Mucosa of rectum (tissue), 2 donors: Measurements from ENCODE around the gene RNF223.
A peak's percentile ranks its signal among the peaks of the same experiment; 100 is the strongest.
"Not testable (repeated sequence)": the region's sequence is repeated elsewhere in the genome, so short reads cannot be mapped to it uniquely, and the experiment has no call there.

ENCODE experiments used
- H3K27ac ChIP-seq, 2 donors: one replicate each; pipeline ENCODE4 v1.7.0; 2013; ENCODE audit warnings: inconsistent platforms in 2 of 2, low read depth in 2 of 2, low read length in 2 of 2
- H3K27me3 ChIP-seq, 2 donors: one replicate each; pipeline ENCODE4 v1.7.0; 2013; ENCODE audit warnings: low read length in 2 of 2; ENCODE audit not compliant: control insufficient read depth in 2 of 2, insufficient read depth in 2 of 2
- H3K36me3 ChIP-seq, 2 donors: one replicate each; pipeline ENCODE4 v1.7.0; 2013; ENCODE audit warnings: low read length in 2 of 2; ENCODE audit not compliant: control insufficient read depth in 2 of 2, insufficient read depth in 2 of 2
- H3K4me1 ChIP-seq, 2 donors: one replicate each; pipeline ENCODE4 v1.7.0; 2013; ENCODE audit warnings: low read length in 2 of 2, mild to moderate bottlenecking in 1 of 2; ENCODE audit not compliant: control insufficient read depth in 2 of 2, insufficient read depth in 2 of 2
- H3K4me3 ChIP-seq, 2 donors: one replicate each; pipeline ENCODE4 v1.7.0; 2013; ENCODE audit warnings: low read length in 2 of 2
- H3K9ac ChIP-seq, 2 donors: one replicate each; pipeline ENCODE4 v1.7.0; 2013; ENCODE audit warnings: low read length in 2 of 2, low read depth in 1 of 2, mild to moderate bottlenecking in 1 of 2
- H3K9me3 ChIP-seq, 2 donors: one replicate each; pipeline ENCODE4 v1.7.0; 2013; ENCODE audit warnings: low read length in 2 of 2; ENCODE audit not compliant: control insufficient read depth in 2 of 2
- donor health status: healthy.
- donor health status: Normal muscosa, but diverticular disease.

The RNF223 gene

GRCh38 chr1:1081311-1082238 lies 7.5 kb upstream of the RNF223 start:
- no peaks in the 10 kb centered on the region for H3K9me3 ChIP-seq
- H3K9ac ChIP-seq: no peak overlapping the region
- H3K4me3 ChIP-seq: no peak overlapping the region
- H3K27ac ChIP-seq: no peak overlapping the region
- H3K27me3 ChIP-seq: peaks cover 0 to 2% of the 10 kb centered on the region in 2 donors
- peaks cover 10 to 11% of the 10 kb centered on the region in 2 donors for H3K4me1 ChIP-seq
- H3K36me3 ChIP-seq: no peaks in the 10 kb centered on the region

- no peaks in the 10 kb centered on the region for H3K9me3 ChIP-seq
- H3K27me3 ChIP-seq: peaks cover 0 to 2% of the 10 kb centered on the region in 2 donors
- no peaks in the 10 kb centered on the region for H3K36me3 ChIP-seq
- H3K9ac ChIP-seq: no peak overlapping the region
- H3K4me3 ChIP-seq: no peak overlapping the region
- H3K27ac ChIP-seq: no peak overlapping the region
- peaks cover 10 to 11% of the 10 kb centered on the region in 2 donors for H3K4me1 ChIP-seq
Observed at GRCh38 chr1:1080951-1081310, 6.8 kb upstream of the RNF223 start.

GRCh38 chr1:1080122-1080757 lies 6.1 kb upstream of the RNF223 start:
- peaks cover 10 to 11% of the 10 kb centered on the region in 2 donors for H3K4me1 ChIP-seq
- H3K27ac ChIP-seq: peak overlapping the region in 1 of 2 donors; percentile 2
- H3K36me3 ChIP-seq: no peaks in the 10 kb centered on the region
- H3K9me3 ChIP-seq: no peaks in the 10 kb centered on the region
- H3K9ac ChIP-seq: no peak overlapping the region
- H3K27me3 ChIP-seq: peaks cover 0 to 2% of the 10 kb centered on the region in 2 donors
- peak overlapping the region; percentile 31 to 61 for H3K4me3 ChIP-seq

GRCh38 chr1:1079408-1080121 lies 5.5 kb upstream of the RNF223 start:
- peak overlapping the region; percentile 31 to 61 for H3K4me3 ChIP-seq
- H3K4me1 ChIP-seq: peaks cover 14% of the 10 kb centered on the region in 2 donors
- no peaks in the 10 kb centered on the region for H3K36me3 ChIP-seq
- no peaks in the 10 kb centered on the region for H3K9me3 ChIP-seq
- peaks cover 0 to 5% of the 10 kb centered on the region in 2 donors for H3K27me3 ChIP-seq
- peak overlapping the region in 1 of 2 donors; percentile 36 for H3K9ac ChIP-seq
- peak overlapping the region in 1 of 2 donors; percentile 2 for H3K27ac ChIP-seq

- peaks cover 23 to 31% of the 10 kb centered on the region in 2 donors for H3K4me1 ChIP-seq
- not testable (repeated sequence) for H3K4me3 ChIP-seq, H3K27me3 ChIP-seq, H3K27ac ChIP-seq, H3K9me3 ChIP-seq, H3K36me3 ChIP-seq, H3K9ac ChIP-seq
Observed at GRCh38 chr1:1077396-1077795, 3.3 kb upstream of the RNF223 start.

GRCh38 chr1:1075148-1075935 lies 1.2 kb upstream of the RNF223 start:
- Histone ChIP-seq H3K27ac (no peak overlapping the region), H3K27me3 (peaks cover 0 to 6% of the 10 kb centered on the region in 2 donors)

GRCh38 chr1:1074631-1075147 lies 583 bp upstream of the RNF223 start:
- Histone ChIP-seq H3K4me1 (peaks cover 19 to 25% of the 10 kb centered on the region in 2 donors), H3K9me3 (no peaks in the 10 kb centered on the region), H3K27ac (peak overlapping the region; percentile 88 to 94), H3K36me3 (no peaks in the 10 kb centered on the region), H3K27me3 (peaks cover 0 to 6% of the 10 kb centered on the region in 2 donors), H3K9ac (peak overlapping the region in 1 of 2 donors; percentile 23), H3K4me3 (no peak overlapping the region)

More at GRCh38 chr1:1075148-1075935, 1.2 kb upstream of the RNF223 start:
- no peak overlapping the region for H3K9ac ChIP-seq
- H3K36me3 ChIP-seq: no peaks in the 10 kb centered on the region
- no peak overlapping the region for H3K4me3 ChIP-seq
- H3K9me3 ChIP-seq: no peaks in the 10 kb centered on the region
- H3K4me1 ChIP-seq: peaks cover 22 to 30% of the 10 kb centered on the region in 2 donors

- peak overlapping the region in 1 of 2 donors; percentile 52 for H3K4me3 ChIP-seq
- peak overlapping the region; percentile 88 to 94 for H3K27ac ChIP-seq
- peaks cover 0 to 3% of the 10 kb centered on the region in 2 donors for H3K27me3 ChIP-seq
- peaks cover 23 to 28% of the 10 kb centered on the region in 2 donors for H3K4me1 ChIP-seq
- H3K36me3 ChIP-seq: no peaks in the 10 kb centered on the region
- H3K9ac ChIP-seq: peak overlapping the region in 1 of 2 donors; percentile 81
- H3K9me3 ChIP-seq: no peaks in the 10 kb centered on the region
Observed at GRCh38 chr1:1072849-1073742, 1.0 kb downstream of the RNF223 start.
